ENCODE measurements around the gene MINPP1. TPM values are rescaled to one million over a fixed set of nuclear protein-coding genes. Genes with fewer than 3 reads are reported as not detected.
"Not testable (repeated sequence)": the region's sequence is repeated elsewhere in the genome, so short reads cannot be mapped to it uniquely, and the experiment has no call there.

Gene MINPP1
- total RNA-seq, 1 experiment from 2014 or later, result 14.3 TPM

DNA sequence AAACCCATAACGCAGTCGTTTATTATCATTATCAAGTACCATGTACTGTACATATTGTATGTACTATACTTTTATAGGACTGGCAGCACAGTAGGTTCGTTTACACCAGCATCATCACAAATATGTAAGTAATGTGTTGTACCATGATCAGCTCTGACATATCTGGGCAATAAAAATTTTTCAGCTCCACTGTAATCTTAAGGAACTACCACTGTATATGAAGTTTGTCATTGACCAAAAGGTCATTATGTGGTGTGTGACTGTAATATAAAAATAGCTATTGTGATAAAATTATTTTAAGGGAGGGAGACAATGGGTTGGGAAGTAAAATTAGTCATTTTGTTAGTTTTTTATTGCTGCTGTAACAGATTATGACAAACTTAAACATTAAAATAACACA lies 14.4 kb upstream of the MINPP1 start:
- H3K79me2 ChIP-seq (ENCODE audit: low read length); H3K4me2 ChIP-seq (ENCODE audit: low read length); BruUV-seq (replicated peaks); H2AFZ ChIP-seq (ENCODE audit: low read length); H3K9me3 ChIP-seq (ENCODE audit: low read length); H3K4me1 ChIP-seq (ENCODE audit: insufficient read depth, low read length); H3K36me3 ChIP-seq (ENCODE audit: low read depth, low read length); H3K9me2 ChIP-seq (replicated peaks; ENCODE audit: low read length); POLR2A ChIA-PET (ENCODE audit: unreplicated experiment); H4K20me1 ChIP-seq (ENCODE audit: low read length); H3K4me3 ChIP-seq (ENCODE audit: low read length); H3K27ac ChIP-seq (ENCODE audit: low read length); intact Hi-C loops (cut with micrococcal nuclease); H3F3A ChIP-seq (ENCODE audit: low read length, unreplicated experiment); H3K27me3 ChIP-seq (ENCODE audit: low read length); H3K9ac ChIP-seq (ENCODE audit: low read length); CTCF ChIA-PET: not testable (repeated sequence)
- ATAC-seq (peak; percentile 55), DNase-seq (peak; percentile 26)

DNA sequence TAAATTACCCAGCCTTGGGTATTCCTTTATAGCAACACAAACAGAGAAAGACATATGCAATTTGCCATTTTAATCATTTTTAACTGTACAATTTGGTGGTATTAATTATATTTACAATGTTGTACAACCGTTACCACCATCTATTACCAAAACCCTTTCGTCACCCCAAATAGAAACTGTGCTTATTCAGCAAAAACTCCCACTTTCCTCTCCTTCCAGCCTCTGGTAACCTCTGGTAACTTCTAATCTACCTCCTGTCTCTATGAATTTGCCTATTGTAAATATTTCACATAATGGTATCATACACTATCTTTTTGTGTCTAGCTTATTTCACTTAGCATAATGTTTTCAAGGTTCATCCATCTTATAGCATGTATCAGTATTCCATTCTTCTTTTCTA lies 12.2 kb upstream of the MINPP1 start:
- H3K4me1 ChIP-seq (ENCODE audit: insufficient read depth, low read length); H3K9me3 ChIP-seq (ENCODE audit: low read length); H3K79me2 ChIP-seq (ENCODE audit: low read length); ATAC-seq; H3K27me3 ChIP-seq (ENCODE audit: low read length); POLR2A ChIA-PET (ENCODE audit: unreplicated experiment); H2AFZ ChIP-seq (ENCODE audit: low read length); DNase-seq; CTCF ChIA-PET; BruUV-seq (replicated peaks); H4K20me1 ChIP-seq (ENCODE audit: low read length); intact Hi-C loops (cut with micrococcal nuclease); H3K27ac ChIP-seq (ENCODE audit: low read length); H3F3A ChIP-seq (ENCODE audit: low read length, unreplicated experiment); H3K9ac ChIP-seq (ENCODE audit: low read length); H3K36me3 ChIP-seq (ENCODE audit: low read depth, low read length); H3K9me2 ChIP-seq (replicated peaks; ENCODE audit: low read length); H3K4me3 ChIP-seq (ENCODE audit: low read length); H3K4me2 ChIP-seq (ENCODE audit: low read length): not testable (repeated sequence)

DNA sequence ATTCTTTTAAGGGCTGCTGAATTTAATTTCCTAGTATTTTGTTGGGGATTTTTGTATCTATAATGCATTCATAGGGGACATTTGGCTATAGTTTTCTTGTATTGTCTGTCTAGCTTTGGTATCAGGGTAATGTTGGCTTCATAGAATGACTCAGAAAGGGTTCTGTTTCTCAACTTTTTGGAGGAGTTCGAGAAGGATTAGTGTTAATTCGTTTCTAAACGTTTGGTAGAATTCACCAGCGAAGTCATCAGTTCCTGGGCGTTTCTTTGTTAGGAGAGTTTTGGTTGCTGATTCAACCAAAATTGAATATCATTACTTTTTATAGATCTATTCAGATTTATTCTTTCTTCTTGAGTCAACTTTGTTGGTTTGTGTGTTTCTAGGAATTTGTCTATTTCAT lies 9.2 kb upstream of the MINPP1 start:
- H4K20me1 ChIP-seq (ENCODE audit: low read length); H3F3A ChIP-seq (ENCODE audit: low read length, unreplicated experiment); BruUV-seq (replicated peaks); H2AFZ ChIP-seq (ENCODE audit: low read length); H3K9me3 ChIP-seq (ENCODE audit: low read length); CTCF ChIA-PET; DNase-seq; POLR2A ChIA-PET (ENCODE audit: unreplicated experiment); H3K36me3 ChIP-seq (ENCODE audit: low read depth, low read length); intact Hi-C loops (cut with micrococcal nuclease); H3K79me2 ChIP-seq (ENCODE audit: low read length); H3K4me1 ChIP-seq (ENCODE audit: insufficient read depth, low read length); H3K27ac ChIP-seq (ENCODE audit: low read length); H3K9ac ChIP-seq (ENCODE audit: low read length); H3K4me3 ChIP-seq (ENCODE audit: low read length); H3K4me2 ChIP-seq (ENCODE audit: low read length); H3K27me3 ChIP-seq (ENCODE audit: low read length); H3K9me2 ChIP-seq (replicated peaks; ENCODE audit: low read length); ATAC-seq: not testable (repeated sequence)

DNA sequence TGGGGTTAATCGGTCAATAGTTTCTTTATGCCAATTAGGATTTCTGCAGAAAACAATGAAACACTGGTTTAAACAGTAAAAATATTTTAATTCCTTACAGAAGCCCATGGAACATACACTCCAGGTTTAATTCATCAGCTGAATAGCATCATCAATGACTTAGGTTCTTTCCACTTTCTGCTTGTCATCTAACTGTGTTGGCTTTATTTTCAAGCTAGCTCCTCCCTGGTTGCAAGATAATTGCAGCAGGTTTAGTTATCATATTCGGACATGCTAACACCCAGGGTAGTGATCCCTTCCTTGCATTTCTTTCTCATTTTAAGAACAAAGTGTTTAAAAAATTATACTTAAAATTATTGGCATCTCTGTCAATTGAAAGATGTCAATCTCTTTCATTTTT lies 7.3 kb upstream of the MINPP1 start:
- H3K79me2 ChIP-seq (ENCODE audit: low read length); H3K4me3 ChIP-seq (ENCODE audit: low read length); DNase-seq; ATAC-seq; H3K27ac ChIP-seq (ENCODE audit: low read length); H4K20me1 ChIP-seq (ENCODE audit: low read length); H3K9ac ChIP-seq (ENCODE audit: low read length); intact Hi-C loops (cut with micrococcal nuclease); POLR2A ChIA-PET (ENCODE audit: unreplicated experiment); H3K9me2 ChIP-seq (replicated peaks; ENCODE audit: low read length); BruUV-seq (replicated peaks); CTCF ChIA-PET; H3K36me3 ChIP-seq (ENCODE audit: low read depth, low read length); H3K27me3 ChIP-seq (ENCODE audit: low read length); H3F3A ChIP-seq (ENCODE audit: low read length, unreplicated experiment); H3K4me1 ChIP-seq (ENCODE audit: insufficient read depth, low read length); H2AFZ ChIP-seq (ENCODE audit: low read length); H3K9me3 ChIP-seq (ENCODE audit: low read length); H3K4me2 ChIP-seq (ENCODE audit: low read length): not testable (repeated sequence)

DNA sequence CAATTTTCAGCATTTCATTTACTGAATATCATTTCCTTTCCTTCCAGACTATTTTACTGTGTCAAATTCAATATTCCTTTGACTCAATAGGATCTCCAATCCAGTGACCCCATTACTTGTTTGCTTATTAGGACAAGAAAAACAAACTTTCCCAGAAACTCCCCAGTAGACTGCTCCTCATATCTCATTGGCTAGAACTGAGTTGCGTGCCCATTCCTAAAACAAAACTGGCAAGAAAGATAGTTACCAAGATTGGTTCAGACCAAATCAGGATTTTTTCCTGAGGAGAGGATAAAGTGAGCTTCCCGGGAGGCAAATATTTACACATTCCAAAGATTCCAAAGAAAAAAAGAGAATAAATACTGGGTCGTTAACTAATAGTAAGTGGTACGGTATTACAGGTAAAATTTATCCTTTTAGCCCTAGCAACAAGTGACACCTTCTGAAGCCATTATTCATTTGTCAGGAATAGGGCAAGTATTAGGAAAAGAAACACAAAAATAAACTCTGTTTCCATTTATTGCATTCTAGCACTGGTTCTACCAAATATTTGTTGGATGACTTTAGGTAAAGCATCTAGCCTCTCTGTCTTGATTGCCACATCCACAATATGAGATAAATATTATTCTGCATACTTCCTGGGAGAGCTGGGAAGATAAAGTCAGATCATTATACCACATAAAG lies 6.4 kb upstream of the MINPP1 start:
- H3K9me3 ChIP-seq (ENCODE audit: low read length); H3K27ac ChIP-seq (ENCODE audit: low read length); H3K9me2 ChIP-seq (replicated peaks; ENCODE audit: low read length); H4K20me1 ChIP-seq (ENCODE audit: low read length); POLR2A ChIA-PET (ENCODE audit: unreplicated experiment); intact Hi-C loops (cut with micrococcal nuclease); H3K79me2 ChIP-seq (ENCODE audit: low read length); CTCF ChIA-PET; H3K9ac ChIP-seq (ENCODE audit: low read length); H3K36me3 ChIP-seq (ENCODE audit: low read depth, low read length); H3K27me3 ChIP-seq (ENCODE audit: low read length); H2AFZ ChIP-seq (ENCODE audit: low read length); BruUV-seq (replicated peaks); H3K4me2 ChIP-seq (ENCODE audit: low read length); H3K4me1 ChIP-seq (ENCODE audit: insufficient read depth, low read length); DNase-seq; H3F3A ChIP-seq (ENCODE audit: low read length, unreplicated experiment); H3K4me3 ChIP-seq (ENCODE audit: low read length): not testable (repeated sequence)
- peak; percentile 18; the same call in 1 of the 2 replicates for ATAC-seq

Measured in PC-3 (cell line).